Cardiac septum (tissue), 1 donor: ENCODE measurements around the gene HCK. TPM values are rescaled to one million over a fixed set of nuclear protein-coding genes. Genes with fewer than 3 reads are reported as not detected.

Source experiments
- DNase-seq: peaks from one replicate; pipeline ENCODE4 v3.0.0-alpha.2; 2020; ENCODE audit warnings: low spot score
- intact Hi-C: fragments of 100-400 bp; cut with DNase I; formaldehyde crosslinking; loops from one replicate; pipeline ENCODE4 v1.14.0; 2022
- total RNA-seq: library from RNA; stranded (reverse); fragmentation: NEBNext Ultra II Directional; extraction: Animal tissue kit (Norgen Biotek cat#: 25700); gene quantifications from one replicate; pipeline ENCODE4 v1.2.1, GENCODE V29; 2021
- donor health status: DM: no; HTN: no; CAD: no.

The HCK gene
- total RNA-seq, 1 donor from 2014 or later: 5.5 TPM

GRCh38 chr20:32053648-32054047 lies 1.6 kb downstream of the HCK start:
- no peak for DNase-seq
- intact Hi-C loops: no loop called here

- intact Hi-C loops: no loop called here
Observed at GRCh38 chr20:32056708-32057483, 4.9 kb downstream of the HCK start.

GRCh38 chr20:32057656-32058184 lies 5.7 kb downstream of the HCK start:
- no peak for DNase-seq
- intact Hi-C loops: no loop called here

More at GRCh38 chr20:32056708-32057483, 4.9 kb downstream of the HCK start:
- DNase-seq: no peak

GRCh38 chr20:32059189-32059588 lies 7.1 kb downstream of the HCK start:
- no peak for DNase-seq
- intact Hi-C loops: no loop called here

- intact Hi-C loops: no loop called here
- peak; percentile 92 for DNase-seq
Observed at GRCh38 chr20:32062776-32063170, 10.7 kb downstream of the HCK start.

- DNase-seq: no peak
- intact Hi-C loops: no loop called here
Observed at GRCh38 chr20:32063695-32064094, 11.7 kb downstream of the HCK start.

GRCh38 chr20:32064667-32065066 lies 12.6 kb downstream of the HCK start:
- intact Hi-C loops: no loop called here
- DNase-seq: no peak

GRCh38 chr20:32067234-32067821 lies 15.3 kb downstream of the HCK start:
- no peak for DNase-seq
- intact Hi-C loops: no loop called here

GRCh38 chr20:32068174-32068573 lies 16.1 kb downstream of the HCK start:
- intact Hi-C loops: no loop called here
- DNase-seq: no peak

- no peak for DNase-seq
- intact Hi-C loops: no loop called here
Observed at GRCh38 chr20:32069711-32070110, 17.7 kb downstream of the HCK start.

GRCh38 chr20:32070282-32070681 lies 18.2 kb downstream of the HCK start:
- intact Hi-C loops: no loop called here

GRCh38 chr20:32070690-32071213 lies 18.7 kb downstream of the HCK start:
- intact Hi-C loops: no loop called here
- DNase-seq: no peak

More at GRCh38 chr20:32070282-32070681, 18.2 kb downstream of the HCK start:
- no peak for DNase-seq

GRCh38 chr20:32071395-32072167 lies 19.5 kb downstream of the HCK start:
- intact Hi-C loops: no loop called here
- DNase-seq: no peak

- intact Hi-C loops: no loop called here
- DNase-seq: no peak
Observed at GRCh38 chr20:32072168-32072750, 20.2 kb downstream of the HCK start.

- no peak for DNase-seq
- intact Hi-C loops: no loop called here
Observed at GRCh38 chr20:32075534-32075933, 23.5 kb downstream of the HCK start.

GRCh38 chr20:32077190-32077589 lies 25.1 kb downstream of the HCK start:
- intact Hi-C loops: no loop called here
- DNase-seq: no peak

GRCh38 chr20:32078322-32078721 lies 26.3 kb downstream of the HCK start:
- intact Hi-C loops: no loop called here
- DNase-seq: no peak

GRCh38 chr20:32078791-32079190 lies 26.7 kb downstream of the HCK start:
- intact Hi-C loops: no loop called here
- no peak for DNase-seq

- DNase-seq: no peak
- intact Hi-C loops: no loop called here
Observed at GRCh38 chr20:32079655-32080109, 27.6 kb downstream of the HCK start.

- intact Hi-C loops: no loop called here
- DNase-seq: no peak
Observed at GRCh38 chr20:32080783-32081182, 28.7 kb downstream of the HCK start.
